ENCODE data around the gene SLC9A8.
"Not testable (repeated sequence)": the region's sequence is repeated elsewhere in the genome, so short reads cannot be mapped to it uniquely, and the experiment has no call there.

Gene SLC9A8

GRCh38 chr20:49895474-49896093, 83.0 kb downstream of the SLC9A8 start:
- DNase-seq, result not testable (repeated sequence)

GRCh38 chr20:49896204-49896603, 83.6 kb downstream of the SLC9A8 start:
- DNase-seq, result no peak

GRCh38 chr20:49899541-49900383, 87.1 kb downstream of the SLC9A8 start:
- DNase-seq, result no peak

GRCh38 chr20:49901588-49901987, 89.0 kb downstream of the SLC9A8 start:
- no peak for DNase-seq

GRCh38 chr20:49904440-49905214, 92.0 kb downstream of the SLC9A8 start:
- no peak for DNase-seq

- no peak for DNase-seq
These were observed 92.9 kb downstream of the SLC9A8 start for GRCh38 chr20:49905415-49906091.

- no peak for DNase-seq
These were observed 93.5 kb downstream of the SLC9A8 start for GRCh38 chr20:49906101-49906604.

GRCh38 chr20:49906615-49907154, 94.1 kb downstream of the SLC9A8 start:
- no peak for DNase-seq

GRCh38 chr20:49907405-49908257, 95.0 kb downstream of the SLC9A8 start:
- DNase-seq, result no peak

- DNase-seq, result no peak
These were observed 95.6 kb downstream of the SLC9A8 start for GRCh38 chr20:49908258-49908565.

- DNase-seq, result no peak
These were observed 97.1 kb downstream of the SLC9A8 start for GRCh38 chr20:49909499-49910339.

GRCh38 chr20:49910340-49910706, 97.7 kb downstream of the SLC9A8 start:
- no peak for DNase-seq

- DNase-seq, result no peak
These were observed 100.9 kb downstream of the SLC9A8 start for GRCh38 chr20:49913399-49914047.

- DNase-seq, result no peak
These were observed 101.9 kb downstream of the SLC9A8 start for GRCh38 chr20:49914310-49915117.

- no peak for DNase-seq
These were observed 102.4 kb downstream of the SLC9A8 start for GRCh38 chr20:49915118-49915379.

GRCh38 chr20:49915380-49916145, 102.9 kb downstream of the SLC9A8 start, which contains the start of gene SPATA2:
Gene SPATA2 (minus strand): TSS chr20:49915529. CDS start chr20:49908490, 7,039 bp downstream.
- DNase-seq, result peak; percentile 76

GRCh38 chr20:49916146-49917002, 103.7 kb downstream of the SLC9A8 start:
- DNase-seq, result no peak

- DNase-seq, result no peak
These were observed 105.8 kb downstream of the SLC9A8 start for GRCh38 chr20:49918446-49918845.

Data from DMS 273 treated with DMSO at 0.1 percent for 48 hours (cell line).